Measurements from ENCODE around the gene LRRFIP1. TPM values are rescaled to one million over a fixed set of nuclear protein-coding genes. Genes with fewer than 3 reads are reported as not detected.

Gene LRRFIP1
- total RNA-seq, 4 donors from 2014 or later: 98.5 to 147 (median 122) TPM

DNA sequence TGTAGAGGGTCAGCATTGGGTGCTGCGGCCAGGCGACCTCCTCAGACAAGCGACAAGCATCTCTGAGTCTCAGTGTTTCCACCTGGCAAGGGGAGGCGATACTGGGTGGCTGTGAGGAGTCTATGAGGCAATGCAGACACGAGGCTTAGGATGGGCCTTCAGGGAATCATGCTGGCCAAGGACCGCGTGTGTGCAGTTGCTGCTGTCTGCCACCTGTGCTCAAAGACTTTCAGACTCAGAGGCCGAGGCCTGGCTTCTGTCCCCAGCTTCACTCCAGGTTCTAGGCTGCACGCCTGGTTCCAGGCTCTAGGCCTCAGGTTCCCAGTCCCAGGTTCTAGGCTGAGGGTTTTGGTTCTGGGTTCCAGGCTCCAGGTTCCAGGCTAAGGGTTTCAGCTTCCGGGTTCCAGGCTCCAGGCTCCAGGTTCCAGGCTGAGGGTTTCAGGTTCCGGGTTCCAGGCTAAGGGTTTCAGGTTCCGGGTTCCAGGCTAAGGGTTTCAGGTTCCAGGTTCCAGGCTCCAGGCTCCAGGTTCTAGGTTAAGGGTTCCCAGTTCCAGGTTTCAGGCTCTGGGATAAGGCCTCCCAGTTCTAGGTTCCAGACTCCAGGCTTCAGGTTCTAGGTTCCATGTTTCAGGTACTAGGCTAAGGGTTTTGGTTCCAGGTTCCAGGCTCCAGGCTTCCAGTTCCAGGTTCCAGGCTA is 14.8 kb downstream of the LRRFIP1 start:
- H3K4me3 ChIP-seq: no peak overlapping the region
- intact Hi-C loops (cut with DNase I; ENCODE audit: low total_unique reads): no loop called here
- H3K9me3 ChIP-seq: no peaks in the 10 kb centered on the region
- in situ Hi-C loops (cut with MboI; ENCODE audit: low pct_ligation_motif_present in 1 of 4, low pct_unique_long_range_greater_than_20kb in 1 of 4, low sequenced_read_pairs in 3 of 4): no loop called here
- H3K4me1 ChIP-seq: no peaks in the 10 kb centered on the region
- no peak for TF ChIP-seq POLR2AphosphoS5 (IDR thresholded peaks at IDR 0.05)
- TF ChIP-seq, protein P1, sequence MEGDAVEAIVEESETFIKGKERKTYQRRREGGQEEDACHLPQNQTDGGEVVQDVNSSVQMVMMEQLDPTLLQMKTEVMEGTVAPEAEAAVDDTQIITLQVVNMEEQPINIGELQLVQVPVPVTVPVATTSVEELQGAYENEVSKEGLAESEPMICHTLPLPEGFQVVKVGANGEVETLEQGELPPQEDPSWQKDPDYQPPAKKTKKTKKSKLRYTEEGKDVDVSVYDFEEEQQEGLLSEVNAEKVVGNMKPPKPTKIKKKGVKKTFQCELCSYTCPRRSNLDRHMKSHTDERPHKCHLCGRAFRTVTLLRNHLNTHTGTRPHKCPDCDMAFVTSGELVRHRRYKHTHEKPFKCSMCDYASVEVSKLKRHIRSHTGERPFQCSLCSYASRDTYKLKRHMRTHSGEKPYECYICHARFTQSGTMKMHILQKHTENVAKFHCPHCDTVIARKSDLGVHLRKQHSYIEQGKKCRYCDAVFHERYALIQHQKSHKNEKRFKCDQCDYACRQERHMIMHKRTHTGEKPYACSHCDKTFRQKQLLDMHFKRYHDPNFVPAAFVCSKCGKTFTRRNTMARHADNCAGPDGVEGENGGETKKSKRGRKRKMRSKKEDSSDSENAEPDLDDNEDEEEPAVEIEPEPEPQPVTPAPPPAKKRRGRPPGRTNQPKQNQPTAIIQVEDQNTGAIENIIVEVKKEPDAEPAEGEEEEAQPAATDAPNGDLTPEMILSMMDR (IDR thresholded peaks at IDR 0.05): no peak
- no peak for TF ChIP-seq POLR2A (IDR thresholded peaks at IDR 0.05)
- TF ChIP-seq EP300 (IDR thresholded peaks at IDR 0.05; ENCODE audit: low read depth): no peak
- H3K36me3 ChIP-seq: no peaks in the 10 kb centered on the region
- 96% methylated on average over 12 of the region's 12 CpGs; no CpG with 5 or more reads in 1 of the 2 donors for WGBS, 2 donors (ENCODE audit: low coverage in 1 of 2)
- no peaks in the 10 kb centered on the region for H3K27me3 ChIP-seq
- no peak overlapping the region for H3K27ac ChIP-seq
- no peak for DNase-seq

- H3K4me1 ChIP-seq: no peaks in the 10 kb centered on the region
- H3K36me3 ChIP-seq: no peaks in the 10 kb centered on the region
- in situ Hi-C loops (cut with MboI; ENCODE audit: low pct_ligation_motif_present in 1 of 4, low pct_unique_long_range_greater_than_20kb in 1 of 4, low sequenced_read_pairs in 3 of 4): no loop called here
- no peak overlapping the region for H3K27ac ChIP-seq
- H3K4me3 ChIP-seq: no peak overlapping the region
- H3K27me3 ChIP-seq: no peaks in the 10 kb centered on the region
- TF ChIP-seq, protein P1 (IDR thresholded peaks at IDR 0.05): no peak
- no peak for TF ChIP-seq POLR2A (IDR thresholded peaks at IDR 0.05)
- no peak for TF ChIP-seq EP300 (IDR thresholded peaks at IDR 0.05; ENCODE audit: low read depth)
- TF ChIP-seq POLR2AphosphoS5 (IDR thresholded peaks at IDR 0.05): no peak
- no peaks in the 10 kb centered on the region for H3K9me3 ChIP-seq
- intact Hi-C loops (cut with DNase I; ENCODE audit: low total_unique reads): no loop called here
- WGBS, 2 donors (ENCODE audit: low coverage in 1 of 2): 90% methylated on average over 13 of the region's 13 CpGs; no CpG with 5 or more reads in 1 of the 2 donors
- no peak for DNase-seq
Observed at GRCh38 chr2:237643066-237643465, 15.7 kb downstream of the LRRFIP1 start.

DNA sequence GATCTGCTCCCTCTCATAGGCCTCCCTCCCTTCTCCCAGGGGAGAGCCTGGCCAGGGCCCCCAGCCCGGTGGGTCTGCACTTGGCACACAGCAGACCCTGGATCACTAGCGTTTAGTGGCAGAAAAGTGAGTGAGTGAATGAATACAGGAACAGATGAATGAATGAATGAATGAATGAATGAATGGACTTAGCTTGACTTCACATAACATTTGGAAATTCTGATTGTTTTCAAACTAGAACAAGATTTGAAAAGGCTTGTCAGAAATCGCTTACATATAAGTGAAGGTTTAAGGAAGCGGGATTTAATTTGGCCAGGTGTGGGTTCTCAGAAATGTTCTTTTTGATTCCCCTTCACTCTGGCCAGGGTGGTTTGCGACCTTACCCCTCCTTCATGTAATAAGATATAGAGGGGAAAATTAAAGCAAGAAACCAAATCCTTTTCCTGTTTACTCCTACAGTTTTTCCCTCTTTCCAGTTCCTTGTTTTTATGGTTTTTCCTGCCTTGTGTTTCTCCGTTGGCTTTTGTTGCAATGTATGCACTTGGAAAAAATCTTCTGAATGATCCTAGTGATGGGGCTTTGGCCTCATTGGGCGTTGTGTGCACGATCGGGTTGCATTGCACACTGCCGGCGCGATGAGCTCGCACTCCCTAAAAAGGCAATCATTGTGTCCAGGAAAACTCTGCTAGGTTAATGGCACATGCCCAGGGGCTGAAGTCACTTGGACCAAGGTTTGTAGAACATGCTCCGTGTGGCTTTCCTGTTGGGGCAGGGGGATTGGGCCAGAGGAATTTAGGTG is 16.4 kb downstream of the LRRFIP1 start:
- intact Hi-C loops (cut with DNase I; ENCODE audit: low total_unique reads): no loop called here
- no peaks in the 10 kb centered on the region for H3K9me3 ChIP-seq
- no peak overlapping the region for H3K4me3 ChIP-seq
- no peaks in the 10 kb centered on the region for H3K27me3 ChIP-seq
- H3K4me1 ChIP-seq: no peaks in the 10 kb centered on the region
- in situ Hi-C loops (cut with MboI; ENCODE audit: low pct_ligation_motif_present in 1 of 4, low pct_unique_long_range_greater_than_20kb in 1 of 4, low sequenced_read_pairs in 3 of 4): no loop called here
- DNase-seq: no peak
- TF ChIP-seq EP300 (IDR thresholded peaks at IDR 0.05; ENCODE audit: low read depth): no peak
- TF ChIP-seq POLR2A (IDR thresholded peaks at IDR 0.05): no peak
- no peak for TF ChIP-seq POLR2AphosphoS5 (IDR thresholded peaks at IDR 0.05)
- TF ChIP-seq, protein P1 (IDR thresholded peaks at IDR 0.05): no peak
- H3K27ac ChIP-seq: no peak overlapping the region
- no peaks in the 10 kb centered on the region for H3K36me3 ChIP-seq
- 90 to 93% methylated on average over 4 to 14 of the region's 14 CpGs for WGBS, 2 donors (ENCODE audit: low coverage in 1 of 2)

GRCh38 chr2:237644381-237644703 is 17.0 kb downstream of the LRRFIP1 start:
- DNase-seq: no peak
- TF ChIP-seq POLR2A (IDR thresholded peaks at IDR 0.05) (no peak), POLR2AphosphoS5 (IDR thresholded peaks at IDR 0.05) (no peak), EP300 (IDR thresholded peaks at IDR 0.05; ENCODE audit: low read depth) (no peak)
- TF ChIP-seq, protein P1 (IDR thresholded peaks at IDR 0.05): no peak
- H3K27me3 ChIP-seq: no peaks in the 10 kb centered on the region
- H3K27ac ChIP-seq: no peak overlapping the region
- in situ Hi-C loops (cut with MboI; ENCODE audit: low pct_ligation_motif_present in 1 of 4, low pct_unique_long_range_greater_than_20kb in 1 of 4, low sequenced_read_pairs in 3 of 4) (no loop called here), intact Hi-C loops (cut with DNase I; ENCODE audit: low total_unique reads) (no loop called here)
- 83 to 95% methylated on average over 3 to 5 of the region's 5 CpGs for WGBS, 2 donors (ENCODE audit: low coverage in 1 of 2)
- H3K4me3 ChIP-seq: no peak overlapping the region
- H3K9me3 ChIP-seq: no peaks in the 10 kb centered on the region
- no peaks in the 10 kb centered on the region for H3K4me1 ChIP-seq
- H3K36me3 ChIP-seq: no peaks in the 10 kb centered on the region
